ENCODE measurements around the gene EXD2.
"Not testable (repeated sequence)": the region's sequence is repeated elsewhere in the genome, so short reads cannot be mapped to it uniquely, and the experiment has no call there.

GRCh38 chr14:69217663-69218062 is 26.4 kb downstream of the EXD2 start:
- not testable (repeated sequence) for TF ChIP-seq POLR2A, CTCF, POLR2AphosphoS5, EP300 (IDR thresholded peaks at IDR 0.05)

All from stomach (tissue), 4 donors.